Fibroblast of skin of right biceps (primary cell): Measurements from ENCODE around the gene ASCL3.
"Not testable (repeated sequence)": the region's sequence is repeated elsewhere in the genome, so short reads cannot be mapped to it uniquely, and the experiment has no call there.

ENCODE experiments used
- DNase-seq: peaks from one replicate; pipeline ENCODE4 v3.0.0-alpha.2; 2013

ASCL3 gene

DNA sequence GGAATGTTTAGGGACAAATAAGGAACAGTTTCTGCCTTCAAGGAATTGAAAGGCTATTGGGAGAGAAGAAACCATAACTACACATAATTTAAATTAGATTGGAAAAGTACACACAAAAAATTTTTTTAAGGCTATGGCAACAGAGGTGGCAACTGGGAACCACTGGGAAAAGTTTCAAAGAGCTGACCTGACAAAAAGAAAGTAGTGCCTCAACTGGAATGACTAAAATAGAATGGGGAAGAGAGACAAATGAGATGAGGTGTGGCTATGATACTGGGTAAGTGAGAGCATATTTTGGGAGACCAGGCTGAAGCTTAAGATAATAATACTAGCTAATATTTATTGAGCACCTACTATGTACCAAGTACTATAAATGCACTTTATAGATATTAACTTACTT lies 34.7 kb downstream of the ASCL3 start:
- no peak for DNase-seq

DNA sequence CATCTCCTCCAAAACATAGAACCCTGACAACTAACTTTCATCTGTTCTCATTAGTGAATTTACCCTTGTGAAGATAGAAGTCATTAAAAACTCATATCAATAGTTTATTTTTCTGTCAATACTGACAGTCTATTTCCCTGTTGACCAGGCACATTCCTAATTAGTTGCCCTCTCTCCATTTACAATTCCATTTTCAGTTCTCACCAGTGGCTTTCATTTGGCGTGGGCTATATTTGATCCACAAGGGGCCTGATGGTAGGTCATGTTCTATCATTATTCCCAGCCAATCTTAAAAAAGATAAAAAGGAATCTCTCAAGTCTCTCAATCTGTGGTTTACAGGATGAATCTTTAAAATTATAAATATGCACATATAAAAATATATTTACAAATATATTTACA lies 35.7 kb downstream of the ASCL3 start:
- DNase-seq, result no peak

DNA sequence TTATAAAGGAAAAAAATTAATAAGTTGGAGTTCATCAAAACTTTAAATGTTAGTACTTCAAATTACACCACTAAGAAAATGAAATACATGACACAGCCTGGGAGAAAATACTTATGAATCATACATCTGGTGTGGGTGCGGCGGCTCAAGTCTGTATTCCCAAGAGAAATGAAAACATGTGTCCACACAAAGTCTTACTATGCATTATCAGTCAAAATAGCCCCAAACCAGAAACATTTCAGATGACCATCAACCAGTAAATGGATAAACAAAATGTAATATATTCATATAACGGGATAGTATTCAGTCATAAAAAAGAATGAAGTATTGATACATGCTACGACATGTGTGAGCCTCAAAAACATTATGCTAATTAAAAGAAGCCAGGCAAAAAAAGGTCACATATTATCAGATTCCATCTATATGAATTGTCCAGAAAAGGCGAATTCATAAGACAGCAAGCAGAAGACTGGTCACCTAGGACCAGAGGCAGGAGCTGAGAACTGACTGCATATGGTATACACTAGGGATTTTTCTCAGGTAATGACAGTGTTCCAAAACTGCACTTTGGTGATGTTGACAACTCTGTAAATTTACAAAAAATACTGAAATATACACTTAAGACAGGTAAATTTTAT lies 37.2 kb downstream of the ASCL3 start:
- peak; percentile 85 for DNase-seq

DNA sequence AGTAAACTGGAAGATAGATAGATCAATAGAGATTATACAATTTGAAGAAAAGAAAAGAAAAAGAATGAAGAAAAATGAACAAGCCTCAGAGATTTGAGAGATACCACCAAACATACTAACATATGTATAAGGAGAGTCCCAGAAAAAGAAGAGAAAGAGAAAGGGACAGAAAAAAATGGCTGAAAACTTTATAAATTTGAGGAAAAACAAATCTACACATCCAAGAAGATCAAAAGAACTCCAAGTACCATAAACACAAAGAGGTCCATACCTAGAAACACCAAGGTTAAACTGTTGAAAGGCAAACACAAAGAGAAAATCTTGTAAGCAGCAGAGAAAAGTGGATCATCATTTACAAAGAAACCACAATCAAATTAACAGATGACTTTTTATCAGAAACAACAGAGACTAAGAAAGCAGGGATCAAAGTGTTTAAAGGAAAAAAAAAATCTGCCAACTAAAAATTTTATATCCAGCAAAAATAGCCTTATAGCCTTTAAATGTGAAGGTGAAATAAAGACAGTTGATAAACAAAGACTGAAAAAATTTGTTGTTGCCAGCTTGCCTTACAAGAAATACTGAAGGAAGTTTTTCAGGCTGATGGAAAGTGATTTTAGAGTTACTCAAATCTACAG lies 43.6 kb downstream of the ASCL3 start:
- no peak for DNase-seq

DNA sequence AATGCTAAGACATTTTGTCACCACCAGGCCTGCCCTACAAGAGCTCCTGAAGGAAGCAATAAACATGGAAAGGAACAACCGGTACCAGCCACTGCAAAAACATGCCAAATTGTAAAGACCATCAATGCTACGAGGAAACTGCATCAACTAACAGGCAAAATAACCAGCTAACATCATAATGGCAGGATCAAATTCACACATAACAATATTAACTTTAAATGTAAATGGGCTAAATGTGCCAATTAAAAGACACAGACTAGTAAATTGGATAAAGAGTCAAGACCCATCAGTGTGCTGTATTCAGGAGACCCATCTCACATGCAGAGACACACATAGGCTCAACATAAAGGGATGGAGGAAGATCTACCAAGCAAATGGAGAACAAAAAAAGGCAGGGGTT lies 51.6 kb downstream of the ASCL3 start:
- not testable (repeated sequence) for DNase-seq
